ENCODE data around the gene AGAP6.
"Not testable (repeated sequence)": the region's sequence is repeated elsewhere in the genome, so short reads cannot be mapped to it uniquely, and the experiment has no call there.

AGAP6 gene

GRCh38 chr10:49988376-49988775 is at the start of gene AGAP6:
Gene AGAP6, plus strand, starts transcription at chr10:49988406. Its CDS starts 310 bp downstream, at chr10:49988716.
- not testable (repeated sequence) for DNase-seq

- DNase-seq: peak; percentile 9
These were observed 46.5 kb upstream of the AGAP6 start, which contains the start of the genes PARG and TIMM23B for GRCh38 chr10:49941447-49942338. Gene PARG, minus strand, starts transcription at chr10:49942027. Its CDS starts 302 bp downstream, at chr10:49941725. Gene TIMM23B, plus strand, starts transcription at chr10:49942053. Its CDS starts 142 bp downstream, at chr10:49942195.

- DNase-seq: not testable (repeated sequence)
These were observed 45.9 kb upstream of the AGAP6 start for GRCh38 chr10:49942339-49942705.

GRCh38 chr10:49943607-49944006 is 44.6 kb upstream of the AGAP6 start:
- not testable (repeated sequence) for DNase-seq

- DNase-seq: not testable (repeated sequence)
These were observed 40.1 kb upstream of the AGAP6 start for GRCh38 chr10:49948142-49948541.

- DNase-seq: not testable (repeated sequence)
These were observed 39.5 kb upstream of the AGAP6 start for GRCh38 chr10:49948737-49949136.

GRCh38 chr10:49952006-49952405 is 36.2 kb upstream of the AGAP6 start:
- DNase-seq: peak; percentile 8

- DNase-seq: not testable (repeated sequence)
These were observed 35.1 kb upstream of the AGAP6 start for GRCh38 chr10:49953122-49953521.

GRCh38 chr10:49970331-49970857 is 17.8 kb upstream of the AGAP6 start:
- DNase-seq: not testable (repeated sequence)

GRCh38 chr10:49971466-49971865 is 16.7 kb upstream of the AGAP6 start:
- DNase-seq: not testable (repeated sequence)

GRCh38 chr10:49972094-49972493 is 16.1 kb upstream of the AGAP6 start:
- not testable (repeated sequence) for DNase-seq

GRCh38 chr10:49977756-49978155 is 10.4 kb upstream of the AGAP6 start:
- not testable (repeated sequence) for DNase-seq

- not testable (repeated sequence) for DNase-seq
These were observed 999 bp upstream of the AGAP6 start for GRCh38 chr10:49987207-49987606.

GRCh38 chr10:49995321-49995720 is 7.1 kb downstream of the AGAP6 start:
- not testable (repeated sequence) for DNase-seq

GRCh38 chr10:50014024-50014423 is 25.8 kb downstream of the AGAP6 start:
- DNase-seq: not testable (repeated sequence)

GRCh38 chr10:50015596-50016220 is 27.5 kb downstream of the AGAP6 start:
- not testable (repeated sequence) for DNase-seq

GRCh38 chr10:50016926-50017325 is 28.7 kb downstream of the AGAP6 start:
- not testable (repeated sequence) for DNase-seq

GRCh38 chr10:50017646-50018045 is 29.4 kb downstream of the AGAP6 start:
- not testable (repeated sequence) for DNase-seq

- DNase-seq: not testable (repeated sequence)
These were observed 31.1 kb downstream of the AGAP6 start for GRCh38 chr10:50019279-50019678.

GRCh38 chr10:50020451-50021024 is 32.3 kb downstream of the AGAP6 start:
- not testable (repeated sequence) for DNase-seq

GRCh38 chr10:50021646-50022045 is 33.4 kb downstream of the AGAP6 start:
- no peak for DNase-seq

- DNase-seq: not testable (repeated sequence)
These were observed 36.6 kb downstream of the AGAP6 start for GRCh38 chr10:50024716-50025383.

Measured in DMS79 (cell line).